ENCODE results near the gene DHX30. TPM values are rescaled to one million over a fixed set of nuclear protein-coding genes. Genes with fewer than 3 reads are reported as not detected.

DHX30 gene
- polyA plus RNA-seq, 1 donor (not counting 4 experiments of a cell fraction or from before 2014, with no cell fraction given) = 28.3 TPM

DNA sequence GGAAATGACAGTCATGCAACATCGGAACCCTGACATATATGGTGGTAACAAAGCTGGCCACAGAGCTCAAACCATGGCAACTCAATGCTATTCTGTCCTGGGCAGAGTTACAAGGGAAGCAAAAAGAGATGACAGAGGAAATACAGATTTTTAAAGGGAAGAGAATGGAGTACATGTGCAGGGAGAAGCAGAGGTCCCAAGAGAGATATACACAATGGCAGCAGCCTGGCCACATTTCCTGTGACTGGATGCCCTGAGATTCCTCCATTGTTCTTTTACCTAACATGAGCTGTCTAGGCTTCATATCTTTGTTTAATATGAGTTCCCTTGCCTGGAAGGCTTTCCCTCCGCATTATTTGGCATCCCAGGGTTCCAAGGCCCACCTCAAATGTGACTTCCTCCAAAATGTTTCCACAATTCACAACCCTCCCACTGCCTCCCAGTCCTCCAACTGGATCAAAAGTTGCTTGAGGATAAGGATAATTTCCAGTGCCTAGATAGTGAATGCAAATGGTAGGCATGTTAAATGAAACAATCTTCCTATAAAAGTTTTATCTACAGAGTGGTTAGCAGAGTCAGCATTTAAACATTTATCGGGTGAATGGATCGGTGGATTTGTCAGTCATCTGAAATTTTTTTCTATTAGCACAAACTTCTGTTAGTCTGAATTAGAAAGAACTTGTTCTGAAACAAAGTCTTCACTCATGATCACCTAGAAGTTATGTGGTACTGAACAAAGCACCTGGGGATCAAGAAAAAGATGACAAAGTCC, 86.2 kb downstream of the DHX30 start:
- no peak overlapping the region for H3K27ac ChIP-seq (ENCODE audit: control insufficient read depth, insufficient read depth, low read length)
- no peaks in the 10 kb centered on the region for H4K20me1 ChIP-seq (ENCODE audit: control insufficient read depth, extremely low read depth, insufficient read depth, low read length)
- no peak for DNase-seq (ENCODE audit: low read depth, low spot score)
- no peak overlapping the region for H3K4me2 ChIP-seq (ENCODE audit: control insufficient read depth, extremely low read depth, insufficient read depth, low read depth, low read length)
- peaks cover 16 to 36% of the 10 kb centered on the region in 2 experiments for H3K36me3 ChIP-seq (ENCODE audit: control insufficient read depth in 2 of 2, extremely low read depth in 1 of 2, insufficient read depth in 2 of 2, low read length in 2 of 2)
- H3K4me1 ChIP-seq (ENCODE audit: control insufficient read depth, extremely low read depth, insufficient read depth, low read length) = no peaks in the 10 kb centered on the region
- no peak overlapping the region for H2AFZ ChIP-seq (ENCODE audit: control insufficient read depth, low read length)
- no peaks in the 10 kb centered on the region for H3K9me1 ChIP-seq (ENCODE audit: control insufficient read depth, extremely low read depth, insufficient read depth, low read length)
- H3K4me3 ChIP-seq (ENCODE audit: control insufficient read depth in 2 of 3, extremely low read depth in 1 of 3, insufficient read depth in 2 of 3, low read depth in 1 of 3, low read length in 3 of 3) = no peak overlapping the region
- no peak overlapping the region for H3K9ac ChIP-seq (ENCODE audit: control insufficient read depth, extremely low read depth, insufficient read depth, low read length)
- dilution Hi-C loops (cut with MboI; ENCODE audit: extremely low pct_ligation_motif_present, low sequenced_read_pairs) = no loop called here
- H3K9me3 ChIP-seq (ENCODE audit: control insufficient read depth, low read depth, low read length) = no peaks in the 10 kb centered on the region
- H3K27me3 ChIP-seq (ENCODE audit: control insufficient read depth, extremely low read depth, insufficient read depth, low read length) = no peaks in the 10 kb centered on the region
- TF ChIP-seq, protein P1, sequence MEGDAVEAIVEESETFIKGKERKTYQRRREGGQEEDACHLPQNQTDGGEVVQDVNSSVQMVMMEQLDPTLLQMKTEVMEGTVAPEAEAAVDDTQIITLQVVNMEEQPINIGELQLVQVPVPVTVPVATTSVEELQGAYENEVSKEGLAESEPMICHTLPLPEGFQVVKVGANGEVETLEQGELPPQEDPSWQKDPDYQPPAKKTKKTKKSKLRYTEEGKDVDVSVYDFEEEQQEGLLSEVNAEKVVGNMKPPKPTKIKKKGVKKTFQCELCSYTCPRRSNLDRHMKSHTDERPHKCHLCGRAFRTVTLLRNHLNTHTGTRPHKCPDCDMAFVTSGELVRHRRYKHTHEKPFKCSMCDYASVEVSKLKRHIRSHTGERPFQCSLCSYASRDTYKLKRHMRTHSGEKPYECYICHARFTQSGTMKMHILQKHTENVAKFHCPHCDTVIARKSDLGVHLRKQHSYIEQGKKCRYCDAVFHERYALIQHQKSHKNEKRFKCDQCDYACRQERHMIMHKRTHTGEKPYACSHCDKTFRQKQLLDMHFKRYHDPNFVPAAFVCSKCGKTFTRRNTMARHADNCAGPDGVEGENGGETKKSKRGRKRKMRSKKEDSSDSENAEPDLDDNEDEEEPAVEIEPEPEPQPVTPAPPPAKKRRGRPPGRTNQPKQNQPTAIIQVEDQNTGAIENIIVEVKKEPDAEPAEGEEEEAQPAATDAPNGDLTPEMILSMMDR (optimal IDR thresholded peaks at IDR 0.05 in 1 of 3, IDR thresholded peaks at IDR 0.05 in 1 of 3, conservative IDR thresholded peaks at IDR 0.05 in 1 of 3; ENCODE audit: extremely low read depth in 1 of 3, insufficient read depth in 2 of 3, low read length in 3 of 3) = no peak
- no peak for TF ChIP-seq EZH2 (IDR thresholded peaks at IDR 0.05; ENCODE audit: low read length)
- FAIRE-seq = no peak
- no peaks in the 10 kb centered on the region for H3K79me2 ChIP-seq (ENCODE audit: control insufficient read depth, insufficient read depth, low read length)

DNA sequence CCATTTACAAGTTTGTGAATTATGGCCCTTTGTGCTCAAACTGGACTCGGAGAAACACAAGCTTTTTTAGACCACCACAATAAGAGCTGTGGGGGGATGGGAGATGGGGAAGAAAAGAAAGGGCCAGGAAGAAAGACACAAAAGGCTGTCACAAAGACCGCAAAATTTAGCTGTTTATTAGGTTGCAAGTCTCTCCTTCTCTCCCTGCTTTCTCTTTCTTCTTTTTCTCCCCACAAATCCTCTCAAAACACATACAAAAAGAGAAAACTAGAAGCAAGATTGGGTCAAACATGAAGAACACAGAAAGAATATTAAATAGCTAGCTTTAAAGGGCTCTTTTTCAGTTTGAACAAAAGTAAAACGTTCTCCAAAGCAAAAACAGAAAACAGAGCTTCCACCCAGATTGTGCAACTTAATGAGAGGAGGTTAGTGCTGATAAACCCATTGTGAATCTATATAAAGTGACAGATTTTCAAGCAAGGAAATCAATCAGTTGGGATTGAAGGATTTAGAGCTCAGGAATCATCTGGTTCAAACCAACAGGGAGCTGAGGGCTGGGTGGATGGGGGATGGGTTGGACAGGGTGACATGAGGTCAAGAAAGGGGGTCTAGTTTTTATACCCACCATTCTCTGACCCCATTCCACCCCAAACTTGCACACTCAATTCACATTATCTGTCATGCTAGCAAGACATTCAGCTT, 87.3 kb downstream of the DHX30 start:
- H3K4me3 ChIP-seq (ENCODE audit: control insufficient read depth in 2 of 3, extremely low read depth in 1 of 3, insufficient read depth in 2 of 3, low read depth in 1 of 3, low read length in 3 of 3) = no peak overlapping the region
- H3K79me2 ChIP-seq (ENCODE audit: control insufficient read depth, insufficient read depth, low read length) = no peaks in the 10 kb centered on the region
- H3K9me3 ChIP-seq (ENCODE audit: control insufficient read depth, low read depth, low read length) = no peaks in the 10 kb centered on the region
- H4K20me1 ChIP-seq (ENCODE audit: control insufficient read depth, extremely low read depth, insufficient read depth, low read length) = no peaks in the 10 kb centered on the region
- no peaks in the 10 kb centered on the region for H3K4me1 ChIP-seq (ENCODE audit: control insufficient read depth, extremely low read depth, insufficient read depth, low read length)
- H3K27ac ChIP-seq (ENCODE audit: control insufficient read depth, insufficient read depth, low read length) = no peak overlapping the region
- H3K4me2 ChIP-seq (ENCODE audit: control insufficient read depth, extremely low read depth, insufficient read depth, low read depth, low read length) = no peak overlapping the region
- H3K36me3 ChIP-seq (ENCODE audit: control insufficient read depth in 2 of 2, extremely low read depth in 1 of 2, insufficient read depth in 2 of 2, low read length in 2 of 2) = peaks cover 16 to 29% of the 10 kb centered on the region in 2 experiments
- H2AFZ ChIP-seq (ENCODE audit: control insufficient read depth, low read length) = no peak overlapping the region
- FAIRE-seq (no peak), DNase-seq (ENCODE audit: low read depth, low spot score) (no peak)
- no peaks in the 10 kb centered on the region for H3K27me3 ChIP-seq (ENCODE audit: control insufficient read depth, extremely low read depth, insufficient read depth, low read length)
- no peak overlapping the region for H3K9ac ChIP-seq (ENCODE audit: control insufficient read depth, extremely low read depth, insufficient read depth, low read length)
- H3K9me1 ChIP-seq (ENCODE audit: control insufficient read depth, extremely low read depth, insufficient read depth, low read length) = no peaks in the 10 kb centered on the region
- dilution Hi-C loops (cut with MboI; ENCODE audit: extremely low pct_ligation_motif_present, low sequenced_read_pairs) = no loop called here
- TF ChIP-seq, protein P1 (optimal IDR thresholded peaks at IDR 0.05 in 1 of 3, IDR thresholded peaks at IDR 0.05 in 1 of 3, conservative IDR thresholded peaks at IDR 0.05 in 1 of 3; ENCODE audit: extremely low read depth in 1 of 3, insufficient read depth in 2 of 3, low read length in 3 of 3) = no peak
- no peak for TF ChIP-seq EZH2 (IDR thresholded peaks at IDR 0.05; ENCODE audit: low read length)
